Measurements from ENCODE around the gene SUPT3H.
"Not testable (repeated sequence)": the region's sequence is repeated elsewhere in the genome, so short reads cannot be mapped to it uniquely, and the experiment has no call there.

Gene SUPT3H

GRCh38 chr6:45323656-45324224, 54.0 kb downstream of the SUPT3H start:
- DNase-seq (ENCODE audit: low read depth): no peak

GRCh38 chr6:45320349-45320748, 57.4 kb downstream of the SUPT3H start:
- no peak for DNase-seq (ENCODE audit: low read depth)

- no peak for DNase-seq (ENCODE audit: low read depth)
Measured at GRCh38 chr6:45314146-45314545, 63.6 kb downstream of the SUPT3H start.

GRCh38 chr6:45310118-45310788, 67.5 kb downstream of the SUPT3H start:
- no peak for DNase-seq (ENCODE audit: low read depth)

DNA sequence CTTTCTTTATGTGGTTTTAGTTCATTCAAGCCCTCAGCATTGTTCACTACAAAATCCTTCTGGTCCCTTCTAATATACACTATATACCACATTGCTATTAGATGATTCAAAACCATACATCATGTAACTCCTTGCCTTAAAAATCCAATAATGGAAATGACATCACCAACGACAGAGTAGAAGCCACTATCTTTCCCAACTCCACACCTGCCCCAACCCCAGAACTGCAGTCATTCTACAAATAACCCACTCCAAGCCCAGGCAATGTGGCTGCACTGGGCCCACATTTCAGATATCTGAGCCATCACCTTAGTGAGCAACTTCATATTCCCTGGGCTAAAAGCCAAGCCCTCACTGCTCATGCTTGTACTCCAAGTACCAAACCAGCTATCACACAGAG, 72.2 kb downstream of the SUPT3H start:
- DNase-seq (ENCODE audit: low read depth): no peak

DNA sequence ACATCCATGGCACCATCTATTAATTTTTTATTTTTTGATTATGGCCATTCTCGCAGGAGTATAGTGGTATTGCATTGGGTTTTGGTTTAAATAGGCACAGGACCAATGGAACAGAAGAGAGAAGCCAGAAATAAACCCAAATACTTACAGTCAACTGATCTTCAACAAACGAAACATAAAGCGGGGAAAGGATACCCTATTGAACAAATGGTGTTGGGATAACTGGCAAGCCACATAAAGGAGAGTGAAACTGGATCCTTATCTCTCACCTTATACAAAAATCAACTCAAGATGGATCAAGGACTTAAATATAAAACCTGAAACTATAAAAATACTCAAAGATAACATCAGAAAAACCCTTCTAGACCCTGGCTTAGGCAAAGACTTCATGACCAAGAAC, 74.9 kb downstream of the SUPT3H start:
- DNase-seq (ENCODE audit: low read depth): no peak

DNA sequence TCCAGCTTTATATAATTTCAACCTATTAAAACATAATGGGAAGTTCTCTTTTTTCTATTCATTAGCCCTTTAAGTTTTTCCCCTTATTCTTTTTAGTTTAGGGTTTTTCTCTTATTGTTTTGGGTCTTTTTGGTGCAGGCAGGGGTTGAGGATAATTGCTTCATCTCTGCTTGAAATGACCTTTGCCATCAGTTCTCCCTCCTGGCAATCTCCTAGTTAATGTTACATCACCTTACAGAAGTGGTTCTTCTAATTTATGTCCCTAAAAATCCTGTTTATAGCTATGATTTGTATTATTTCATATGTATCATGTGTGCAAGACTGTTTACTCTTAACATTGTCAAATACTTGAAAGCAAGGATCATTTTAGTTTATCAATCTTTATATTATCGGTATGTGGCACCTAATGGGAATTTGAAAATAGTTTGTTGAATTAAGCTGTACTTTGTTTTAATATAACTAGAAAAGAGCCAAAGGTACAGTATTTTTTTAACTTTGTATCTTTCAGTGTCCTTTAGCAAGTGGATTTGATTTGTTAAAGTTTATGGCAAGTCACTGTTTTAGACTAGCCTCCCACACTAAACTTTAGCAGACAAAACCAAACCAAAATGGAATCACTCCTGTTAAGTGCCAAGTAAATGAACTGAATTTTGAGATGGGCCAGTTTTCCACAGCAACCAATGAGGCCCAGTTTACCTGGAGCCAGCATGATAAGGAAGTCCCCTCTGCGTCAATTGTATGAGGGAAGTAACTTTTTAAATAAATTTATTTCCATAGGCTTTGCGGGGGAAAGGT, 76.2 kb downstream of the SUPT3H start:
- no peak for DNase-seq (ENCODE audit: low read depth)

DNA sequence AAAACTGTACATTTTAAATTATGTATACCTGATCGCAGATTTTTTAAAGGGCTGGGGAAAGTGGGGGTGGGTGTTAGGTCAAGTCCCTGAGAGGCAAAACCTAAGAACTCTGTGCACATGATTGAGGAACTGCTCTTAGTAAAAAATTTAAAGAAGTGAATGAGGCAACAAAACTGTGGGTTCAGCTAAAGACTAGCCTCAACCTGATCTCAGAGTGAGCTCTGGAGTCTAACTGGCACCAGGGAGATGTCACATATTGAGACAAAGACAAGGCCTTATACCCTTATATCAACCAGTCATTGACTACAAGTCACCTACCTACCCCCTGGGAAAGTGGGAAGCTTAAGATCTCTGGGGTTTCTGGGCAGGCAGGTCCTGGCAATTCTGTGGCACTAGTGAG, 77.0 kb downstream of the SUPT3H start:
- no peak for DNase-seq (ENCODE audit: low read depth)

GRCh38 chr6:45299096-45299581, 78.6 kb downstream of the SUPT3H start:
- DNase-seq (ENCODE audit: low read depth): no peak

DNA sequence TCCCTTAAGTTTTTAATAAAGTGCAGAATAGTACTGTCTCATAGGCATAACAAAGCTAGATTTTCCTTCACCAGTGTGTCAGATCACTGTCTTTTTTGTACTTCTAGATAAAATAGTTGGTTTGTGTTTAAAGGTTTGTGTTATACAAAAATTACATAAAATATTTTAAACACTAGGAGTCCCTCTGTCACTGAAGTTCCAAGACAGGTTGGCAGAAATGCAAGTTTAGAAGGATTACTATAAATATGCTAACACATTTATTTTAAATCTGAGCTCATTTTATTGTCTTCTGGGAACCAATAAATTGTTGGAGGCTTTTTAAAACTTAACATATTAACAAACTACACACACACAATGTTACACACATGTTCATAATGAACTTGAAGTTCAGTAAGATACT, 80.4 kb downstream of the SUPT3H start:
- no peak for DNase-seq (ENCODE audit: low read depth)

- DNase-seq (ENCODE audit: low read depth): not testable (repeated sequence)
Measured at GRCh38 chr6:45294065-45294701, 83.6 kb downstream of the SUPT3H start.

DNA sequence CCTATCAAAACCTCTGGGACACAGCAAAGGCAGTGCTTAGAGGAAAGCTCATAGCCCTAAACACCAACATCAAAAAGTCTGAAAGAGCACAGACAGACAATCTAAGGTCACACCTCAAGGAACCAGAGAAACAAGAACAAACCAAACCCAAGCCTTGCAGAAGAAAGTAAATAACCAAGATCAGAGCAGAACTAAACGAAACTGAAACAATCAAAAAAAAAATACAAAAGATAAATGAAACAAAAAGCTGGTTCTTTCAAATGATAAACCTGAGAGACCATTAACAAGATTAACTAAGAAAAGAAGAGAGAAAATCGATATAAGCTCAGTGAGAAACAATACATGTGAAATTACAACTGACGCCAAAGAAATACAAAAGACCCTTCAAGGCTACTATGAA, 84.4 kb downstream of the SUPT3H start:
- no peak for DNase-seq (ENCODE audit: low read depth)

GRCh38 chr6:45289751-45290514, 87.8 kb downstream of the SUPT3H start:
- DNase-seq (ENCODE audit: low read depth): no peak

GRCh38 chr6:45286707-45287106, 91.0 kb downstream of the SUPT3H start:
- DNase-seq (ENCODE audit: low read depth): not testable (repeated sequence)

DNA sequence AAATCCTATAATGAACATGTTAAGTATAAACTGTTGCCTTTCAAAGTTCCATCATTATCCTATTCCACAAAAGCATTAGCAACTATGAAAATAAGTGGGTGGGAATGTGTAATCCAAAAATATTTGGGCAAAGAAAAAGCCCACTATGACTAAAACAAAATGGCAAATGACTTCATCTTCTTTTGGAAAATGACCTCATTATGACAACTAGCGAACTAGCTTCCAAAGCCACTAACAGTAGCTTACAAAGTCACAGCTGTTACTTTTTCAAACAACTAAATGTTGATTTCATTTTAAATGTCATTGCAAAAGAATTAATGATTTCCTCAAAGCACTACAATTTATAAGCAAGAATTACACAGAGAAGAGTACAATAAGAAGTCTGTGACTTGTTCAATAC, 99.4 kb downstream of the SUPT3H start:
- no peak for DNase-seq (ENCODE audit: low read depth)

DNA sequence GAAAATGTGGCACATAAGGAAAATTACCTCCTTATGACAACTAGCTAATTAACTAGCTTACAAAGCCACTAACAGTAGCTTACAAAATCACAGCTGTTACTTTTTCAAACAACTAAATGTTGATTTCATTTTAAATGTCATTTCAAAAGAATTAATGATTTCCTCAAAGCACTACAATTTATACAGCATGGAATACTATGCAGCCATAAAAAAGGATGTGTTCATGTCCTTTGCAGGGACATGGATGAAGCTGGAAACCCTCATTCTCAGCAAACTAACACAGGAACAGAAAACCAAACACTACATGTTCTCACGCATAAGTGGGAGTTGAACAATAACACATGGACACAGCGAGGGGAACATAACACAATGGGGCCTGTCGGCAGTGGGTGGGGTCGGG, 100.0 kb downstream of the SUPT3H start:
- not testable (repeated sequence) for DNase-seq (ENCODE audit: low read depth)

DNA sequence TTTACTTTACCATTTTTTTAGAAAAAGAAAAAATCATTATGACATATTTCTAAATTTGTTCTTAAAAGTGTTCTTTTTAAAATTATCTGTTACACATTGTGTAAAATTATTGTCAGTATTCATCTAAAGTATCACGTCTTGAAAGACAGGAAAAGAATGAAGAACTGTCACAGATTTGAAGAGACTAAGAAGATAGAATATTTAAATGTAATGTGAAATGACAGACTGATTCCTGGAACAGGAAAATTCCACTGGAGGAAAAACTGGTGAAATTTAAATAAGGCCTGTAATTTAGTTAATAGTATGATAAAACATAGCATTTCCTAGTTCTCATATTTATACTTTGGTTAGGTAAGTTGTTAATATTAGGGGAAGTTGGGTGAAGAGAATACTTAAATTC, 102.4 kb downstream of the SUPT3H start:
- DNase-seq (ENCODE audit: low read depth): no peak

GRCh38 chr6:45272626-45273025, 105.1 kb downstream of the SUPT3H start:
- peak; percentile 55 for DNase-seq (ENCODE audit: low read depth)

- no peak for DNase-seq (ENCODE audit: low read depth)
Measured at GRCh38 chr6:45265246-45265645, 112.5 kb downstream of the SUPT3H start.

GRCh38 chr6:45260696-45261095, 117.0 kb downstream of the SUPT3H start:
- DNase-seq (ENCODE audit: low read depth): no peak

DNA sequence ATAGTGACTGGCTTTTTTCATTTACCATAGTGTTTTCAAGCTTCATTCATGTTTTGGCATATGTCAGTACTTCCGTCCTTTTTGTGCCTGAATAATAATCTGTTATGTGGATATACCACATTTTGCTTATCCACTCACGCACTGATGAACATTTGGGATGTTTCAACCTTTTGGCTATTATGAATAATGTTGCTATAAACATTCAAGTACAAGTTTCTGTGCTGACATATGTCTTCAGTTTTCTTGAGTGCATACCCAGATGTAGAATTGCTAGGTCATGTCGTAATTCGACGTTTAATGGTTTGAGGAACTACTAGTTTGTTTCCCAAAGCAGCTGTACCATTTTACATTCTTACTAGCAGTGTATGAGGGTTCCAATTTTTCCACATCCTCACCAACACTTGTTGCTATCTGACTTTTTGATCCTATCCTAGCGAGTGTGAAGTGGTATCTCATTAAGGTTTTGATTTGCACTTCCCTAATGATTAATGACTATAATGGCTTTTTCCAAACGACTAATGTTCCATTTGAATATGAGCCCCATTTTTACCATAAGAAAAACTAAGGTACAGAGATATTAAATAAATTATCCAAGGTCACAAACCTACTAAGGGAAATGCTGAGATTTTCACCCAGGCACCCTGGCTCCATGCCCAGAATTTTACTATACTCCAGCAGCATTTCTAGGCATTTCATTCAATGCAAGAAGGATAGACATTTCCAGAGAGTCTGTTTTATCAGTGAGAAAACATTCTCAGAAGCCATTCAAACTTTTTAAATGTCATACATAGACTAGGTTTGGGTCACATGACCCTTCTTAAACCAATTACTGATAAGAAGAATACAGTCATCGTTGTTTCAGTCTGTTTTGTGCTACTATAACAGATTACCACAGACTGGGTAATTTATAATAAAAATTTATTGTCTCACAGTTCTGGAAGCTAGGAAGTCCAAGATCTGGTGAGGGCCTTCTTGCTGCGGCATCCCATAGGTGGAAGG, 120.7 kb downstream of the SUPT3H start:
- no peak for DNase-seq (ENCODE audit: low read depth)

All from fibroblast of gingiva (primary cell).